Stimulated activated CD8-positive, alpha-beta memory T cell treated with anti-CD3 and anti-CD28 coated beads, Interleukin-12 subunit alpha, Interleukin-12 subunit beta, amount 100 ng/mL, for 24 hours (primary cell): ENCODE data around the gene CLTB.
"Not testable (repeated sequence)": the region's sequence is repeated elsewhere in the genome, so short reads cannot be mapped to it uniquely, and the experiment has no call there.

Source experiments
- DNase-seq: peaks from one replicate; pipeline ENCODE4 v3.0.0-alpha.2; 2020; ENCODE audit errors: extremely low read depth

Gene CLTB

DNA sequence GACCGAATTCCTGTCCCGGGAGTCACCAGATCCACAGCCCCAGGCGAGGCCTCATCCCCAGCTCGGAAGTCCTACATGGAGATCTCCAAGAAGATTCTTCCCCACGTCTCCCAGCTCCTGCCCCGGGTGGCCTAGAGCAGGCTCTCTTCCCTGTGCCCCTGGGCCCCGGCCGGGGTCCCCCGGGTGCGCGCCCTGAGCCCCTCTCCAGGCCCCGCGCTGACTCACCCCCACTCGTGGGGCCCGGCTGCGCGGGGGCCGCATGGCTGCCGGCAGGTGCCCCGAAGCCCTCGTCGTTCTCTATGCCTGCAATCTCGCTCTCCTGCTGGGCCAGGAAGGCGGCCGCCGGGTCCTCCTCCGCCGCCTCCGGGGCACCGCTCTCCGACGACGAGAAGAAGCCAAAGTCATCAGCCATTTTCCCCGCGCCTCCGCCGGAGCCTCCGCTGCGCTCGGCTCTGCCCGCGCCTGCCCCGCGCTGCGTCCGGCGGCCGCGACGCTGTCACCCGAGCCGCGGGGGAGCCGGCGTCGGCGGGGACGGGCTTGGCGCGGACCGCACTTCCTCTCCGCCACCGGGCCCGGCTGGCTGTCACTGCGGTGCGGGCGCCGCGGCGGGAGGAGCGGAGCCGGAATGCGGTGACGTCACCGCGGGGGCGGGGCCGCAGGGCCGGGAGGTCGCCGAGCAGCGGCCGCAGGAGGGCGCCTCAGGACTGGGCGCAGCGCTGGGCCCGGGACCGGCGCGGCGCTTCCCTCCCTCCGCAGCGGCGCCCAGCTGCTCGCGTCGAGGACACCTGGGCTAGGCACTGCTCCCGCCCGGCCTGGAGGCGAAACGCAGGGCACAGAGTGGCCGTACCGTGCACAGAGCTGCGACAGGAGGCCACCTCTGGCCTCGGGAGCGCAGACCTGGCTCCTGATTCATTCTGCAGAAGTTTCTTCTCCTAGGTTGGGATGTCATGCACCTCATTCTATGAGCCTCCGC is at the start of gene CLTB:
CLTB (minus strand) TSS at position 588 of the 973 bp plus-strand sequence; CDS start at position 412, 176 bp downstream.
- peak; percentile 65 for DNase-seq

GRCh38 chr5:176463113-176463764 is 46.9 kb upstream of the CLTB start:
- DNase-seq, result no peak

DNA sequence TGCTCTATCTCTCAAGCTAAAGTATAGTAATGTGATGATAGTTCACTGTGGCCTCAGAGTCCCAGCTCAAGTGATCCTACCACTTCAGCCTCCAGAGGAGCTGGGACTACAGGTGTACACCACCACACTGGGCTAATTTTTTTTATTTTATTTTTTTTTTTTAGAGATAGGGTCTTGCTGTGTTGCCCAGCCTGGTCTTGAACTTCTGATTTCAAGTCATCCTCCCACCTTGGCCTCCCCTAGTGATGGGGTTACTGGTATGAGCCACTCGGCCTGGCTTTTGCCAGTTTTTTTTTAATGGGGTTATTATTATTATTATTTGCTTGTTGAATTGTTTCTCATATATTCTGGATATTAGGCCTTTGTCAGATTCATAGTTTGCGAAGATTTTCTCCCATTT is 45.0 kb upstream of the CLTB start:
- no peak for DNase-seq

DNA sequence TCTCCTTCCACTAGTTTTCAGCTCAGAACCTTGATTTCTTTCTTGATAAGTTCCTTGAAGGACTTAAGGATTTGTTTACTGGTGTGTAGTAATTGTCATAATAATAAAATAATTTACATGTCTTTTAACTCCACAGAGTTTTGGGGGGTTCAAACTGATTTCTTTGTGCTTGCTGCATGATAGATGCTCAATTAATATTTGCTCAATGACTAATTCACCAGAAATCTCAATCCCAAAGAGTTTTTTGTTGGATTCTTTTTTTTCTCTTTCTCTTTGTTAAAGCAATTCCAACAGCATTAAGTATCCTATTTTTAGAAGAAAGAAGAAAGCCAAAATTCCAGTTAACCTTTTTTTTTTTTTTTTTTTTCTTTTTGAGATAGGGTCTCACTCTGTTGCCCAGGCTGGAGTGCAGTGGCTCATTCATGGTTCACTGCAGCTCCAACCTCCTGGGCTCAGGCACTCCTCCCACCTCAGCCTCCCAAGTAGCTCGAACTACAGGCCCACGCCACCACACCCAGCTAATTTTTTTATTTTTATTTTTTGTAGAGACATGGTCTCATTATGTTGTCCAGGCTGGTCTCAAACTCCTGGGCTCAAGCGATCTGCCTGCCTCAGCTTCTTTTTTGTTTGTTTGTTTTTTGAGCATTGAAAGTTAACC is 42.7 kb upstream of the CLTB start:
- no peak for DNase-seq

- no peak for DNase-seq
Measured at GRCh38 chr5:176454724-176455394, 38.5 kb upstream of the CLTB start.

- DNase-seq, result no peak
Measured at GRCh38 chr5:176450077-176450476, 33.7 kb upstream of the CLTB start.

GRCh38 chr5:176447978-176448608 is 31.8 kb upstream of the CLTB start, which contains the start of gene FAF2:
Gene FAF2 (plus strand): TSS chr5:176448385. CDS start chr5:176448408, 23 bp downstream.
- peak; percentile 85 for DNase-seq

DNA sequence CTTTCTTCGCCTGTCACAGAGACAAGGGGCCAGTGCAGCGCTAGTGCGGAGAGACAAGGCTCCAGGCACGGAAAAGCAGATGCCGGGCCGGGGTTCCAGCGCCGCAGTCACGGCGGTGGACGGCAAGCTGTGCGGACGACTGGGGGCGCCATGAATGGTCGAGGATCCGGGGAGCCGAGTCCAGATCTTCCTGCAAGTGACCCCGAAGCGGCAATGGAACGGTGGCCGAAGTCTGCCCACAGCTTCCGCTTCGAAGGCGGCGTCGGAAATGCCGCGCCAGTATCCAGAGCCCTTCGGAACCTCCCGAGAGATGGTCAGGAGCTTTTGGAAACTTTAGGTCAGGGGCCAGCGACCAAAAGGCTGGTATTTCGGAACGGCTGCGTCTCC is 31.2 kb upstream of the CLTB start:
- DNase-seq, result no peak

DNA sequence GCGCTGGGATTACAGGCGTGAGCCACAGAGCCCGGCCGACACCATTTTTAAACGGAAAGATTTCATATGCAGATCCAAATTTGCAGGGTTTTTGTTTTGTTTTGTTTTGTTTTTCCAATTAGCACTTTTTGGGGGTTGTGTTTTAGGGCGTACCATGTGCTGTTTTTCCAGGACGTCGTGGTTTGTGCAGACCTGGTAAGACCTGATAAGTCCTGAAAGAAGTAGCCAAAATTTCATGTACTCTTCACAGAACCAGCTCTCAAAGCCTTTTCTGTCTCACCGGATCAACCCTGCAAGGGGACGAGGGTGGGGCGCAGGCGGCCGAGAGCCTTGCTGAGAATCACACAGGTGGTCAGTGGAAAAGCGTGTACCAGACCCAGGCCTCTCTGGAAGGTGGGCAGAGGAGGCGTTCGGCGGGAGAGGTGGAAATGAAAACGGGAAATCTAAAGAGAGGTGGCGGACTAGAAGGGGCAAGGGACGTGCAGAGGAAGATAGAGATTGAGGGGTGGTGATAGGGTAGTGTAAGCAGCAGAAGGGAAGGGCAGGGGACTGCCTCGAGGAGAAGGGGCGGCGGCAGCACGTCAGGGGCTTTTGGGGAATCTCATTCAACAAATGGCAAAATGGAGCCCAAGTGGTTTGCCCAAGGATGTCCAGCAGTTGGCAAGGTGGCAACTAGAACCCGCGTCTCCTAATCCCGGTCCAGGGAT is 30.7 kb upstream of the CLTB start:
- no peak for DNase-seq

DNA sequence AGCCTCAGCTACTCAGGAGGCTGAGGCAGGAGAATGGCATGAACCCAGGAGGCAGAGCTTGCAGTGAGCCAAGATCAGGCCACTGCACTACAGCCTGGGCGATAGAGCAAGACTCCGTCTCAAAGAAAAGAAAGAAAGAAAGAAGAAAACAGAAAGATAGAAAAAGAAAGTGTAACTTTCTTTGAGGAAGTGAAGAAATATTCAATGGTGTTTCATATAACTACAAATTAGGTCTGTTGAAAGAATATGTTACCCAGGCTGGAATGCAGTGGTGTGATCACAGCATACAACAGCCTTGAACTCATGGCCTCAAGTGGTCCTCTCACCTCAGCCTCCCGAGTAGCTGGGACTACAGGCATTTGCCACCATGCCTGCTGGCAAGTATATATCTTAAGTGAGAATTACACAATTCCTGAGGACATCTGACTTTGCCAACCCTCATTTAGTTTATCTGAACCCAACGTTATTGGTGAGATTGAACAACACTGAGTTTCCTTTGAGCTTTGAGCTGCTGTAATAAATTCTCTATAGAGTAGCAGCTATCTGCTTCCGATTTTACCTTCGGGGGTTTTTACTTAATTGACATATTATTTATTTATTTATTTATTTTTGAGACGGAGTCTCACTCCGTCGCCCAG is 29.8 kb upstream of the CLTB start:
- DNase-seq, result no peak

GRCh38 chr5:176444742-176445141 is 28.4 kb upstream of the CLTB start:
- no peak for DNase-seq

DNA sequence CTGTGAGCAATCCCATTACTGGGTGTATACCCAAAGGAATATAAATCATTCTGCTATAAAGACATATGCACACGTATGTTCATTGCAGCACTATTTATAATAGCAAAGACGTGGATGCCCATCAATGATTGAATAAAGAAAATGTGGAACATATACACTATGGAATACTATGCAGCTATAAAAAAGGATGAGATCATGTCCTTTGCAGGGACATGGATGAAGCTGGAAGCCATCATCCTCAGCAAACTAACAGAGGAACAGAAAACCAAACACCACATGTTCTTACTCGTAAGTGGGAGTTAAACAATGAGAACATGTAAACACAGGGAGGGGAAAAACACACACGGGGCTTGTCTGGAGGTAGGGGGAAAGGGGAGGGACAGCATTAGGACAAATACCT is 26.6 kb upstream of the CLTB start:
- DNase-seq, result not testable (repeated sequence)

DNA sequence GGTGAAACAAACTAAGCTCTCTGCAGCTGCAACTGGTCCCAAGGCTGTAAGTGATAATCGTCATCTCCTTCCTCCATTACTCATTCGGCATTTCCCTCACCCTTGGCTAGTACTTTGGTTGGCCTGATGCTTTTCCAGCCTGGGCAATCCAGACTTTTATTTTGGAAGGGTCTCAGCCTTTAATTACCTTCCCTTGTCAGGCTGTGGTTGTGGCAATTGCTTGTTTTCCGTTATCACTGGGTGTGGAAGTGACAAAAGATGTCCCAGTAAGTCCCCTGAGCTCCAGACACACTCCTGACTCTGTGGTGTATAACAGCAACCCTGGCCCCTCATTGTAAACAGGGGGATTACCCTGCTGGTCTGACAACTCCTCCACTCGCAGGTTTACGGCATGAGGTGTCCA is 25.6 kb upstream of the CLTB start:
- no peak for DNase-seq

- DNase-seq, result no peak
Measured at GRCh38 chr5:176440927-176441706, 24.8 kb upstream of the CLTB start.

DNA sequence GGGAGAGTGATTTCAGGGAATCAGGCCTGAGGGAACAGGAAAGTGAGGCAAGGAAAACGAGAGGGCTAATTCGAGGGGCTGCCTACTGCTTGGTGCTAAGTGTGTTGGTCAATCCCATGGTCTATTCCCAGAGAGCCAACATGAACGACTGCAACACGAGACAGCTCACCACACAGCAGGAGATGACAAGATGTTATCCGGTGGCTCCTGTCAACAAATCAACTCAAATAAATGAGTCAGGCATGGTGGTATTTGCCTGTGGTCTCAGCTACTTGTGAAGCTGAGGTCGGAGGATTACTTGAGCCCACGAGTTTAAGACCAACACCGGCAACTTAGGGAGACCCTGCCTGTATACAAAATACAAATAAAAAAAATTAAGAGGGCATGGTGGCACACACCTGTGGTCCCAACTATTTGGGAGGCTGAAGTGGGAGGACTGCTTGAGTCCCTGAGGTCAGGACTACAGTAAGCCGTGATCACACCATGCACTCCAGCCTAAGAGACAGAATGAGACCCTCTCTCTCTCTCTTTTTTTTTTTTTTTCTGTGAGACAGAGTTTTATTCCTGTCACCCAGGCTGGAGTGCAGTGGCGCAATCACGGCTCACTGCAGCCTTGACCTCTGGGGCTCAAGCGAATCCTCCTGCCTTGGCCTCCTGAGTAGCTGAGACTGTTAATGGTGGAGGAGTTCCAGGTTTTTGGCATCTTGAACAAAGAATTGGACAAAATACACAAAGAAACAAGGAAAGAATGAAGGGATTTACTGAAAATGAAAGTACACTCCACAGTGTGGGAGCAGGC is 22.8 kb upstream of the CLTB start:
- DNase-seq, result no peak

DNA sequence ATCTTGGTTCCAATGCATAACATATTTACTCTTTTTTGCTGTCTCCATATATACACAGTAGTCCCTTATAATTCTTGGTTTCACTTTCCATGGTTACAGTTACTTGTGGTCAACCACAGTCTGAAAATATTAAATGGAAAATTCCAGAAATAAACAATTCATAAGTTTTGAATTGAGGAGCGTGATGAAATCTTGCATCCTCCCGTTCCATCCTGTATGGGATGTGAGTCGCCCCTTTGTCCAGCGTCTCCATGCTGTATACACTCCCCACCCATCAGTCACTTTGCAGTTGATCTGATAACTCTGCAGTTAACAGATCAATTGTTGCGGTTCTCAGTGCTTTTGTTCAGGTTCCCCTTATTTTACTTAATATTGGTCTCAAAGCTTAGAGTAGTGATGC is 20.3 kb upstream of the CLTB start:
- DNase-seq, result no peak

DNA sequence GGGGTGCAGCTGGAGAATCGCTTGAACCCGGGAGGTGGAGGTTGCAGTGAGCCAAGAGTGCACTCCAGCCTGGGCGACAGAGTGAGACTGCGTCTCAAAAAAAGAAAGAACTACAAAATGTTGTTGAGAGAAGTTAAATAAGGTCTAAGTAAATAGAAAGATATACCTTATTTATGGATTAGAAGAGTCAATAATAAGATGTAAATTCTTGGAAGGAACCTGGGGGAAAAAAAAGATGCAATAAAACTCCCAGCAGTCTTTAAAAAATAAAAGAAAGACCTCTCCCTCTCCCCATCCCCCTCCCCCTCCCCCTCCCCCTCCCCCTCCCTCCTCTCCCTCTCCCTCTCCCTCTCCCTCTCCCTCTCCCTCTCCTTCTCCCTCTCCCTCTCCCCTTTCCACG is 16.4 kb upstream of the CLTB start:
- no peak for DNase-seq

DNA sequence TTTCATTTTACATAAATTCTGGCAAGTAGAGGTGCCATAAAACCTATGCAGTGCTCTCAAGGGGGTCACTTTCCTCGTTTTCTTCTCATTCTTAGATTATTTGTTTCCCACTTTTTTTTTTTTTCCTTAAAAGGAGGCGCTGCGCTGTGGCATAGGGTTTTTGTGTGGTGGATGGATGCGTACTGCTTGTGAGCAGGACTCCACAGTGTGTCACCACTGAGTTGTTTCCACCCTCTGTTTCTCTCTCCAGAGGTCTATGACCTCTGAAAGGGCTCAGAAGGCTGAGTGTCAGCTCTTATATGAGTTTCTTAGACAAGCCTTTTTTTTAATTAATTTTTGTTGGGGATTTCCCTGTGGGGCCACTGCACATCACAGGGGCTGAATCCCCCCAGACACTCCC is 13.6 kb upstream of the CLTB start:
- no peak for DNase-seq

- DNase-seq, result no peak
Measured at GRCh38 chr5:176427971-176428370, 11.6 kb upstream of the CLTB start.
